GM19324 (cell line): ENCODE data around the gene SFTPB.
"Not testable (repeated sequence)": the region's sequence is repeated elsewhere in the genome, so short reads cannot be mapped to it uniquely, and the experiment has no call there.

ENCODE experiments used
- ATAC-seq: cut with Tn5 transposase; IDR thresholded peaks from one replicate; pipeline ENCODE4 v1.9.1; 2021; ENCODE audit warnings: mild to moderate bottlenecking, moderate library complexity; ENCODE audit not compliant: unreplicated experiment, low FRiP score

The SFTPB gene

DNA sequence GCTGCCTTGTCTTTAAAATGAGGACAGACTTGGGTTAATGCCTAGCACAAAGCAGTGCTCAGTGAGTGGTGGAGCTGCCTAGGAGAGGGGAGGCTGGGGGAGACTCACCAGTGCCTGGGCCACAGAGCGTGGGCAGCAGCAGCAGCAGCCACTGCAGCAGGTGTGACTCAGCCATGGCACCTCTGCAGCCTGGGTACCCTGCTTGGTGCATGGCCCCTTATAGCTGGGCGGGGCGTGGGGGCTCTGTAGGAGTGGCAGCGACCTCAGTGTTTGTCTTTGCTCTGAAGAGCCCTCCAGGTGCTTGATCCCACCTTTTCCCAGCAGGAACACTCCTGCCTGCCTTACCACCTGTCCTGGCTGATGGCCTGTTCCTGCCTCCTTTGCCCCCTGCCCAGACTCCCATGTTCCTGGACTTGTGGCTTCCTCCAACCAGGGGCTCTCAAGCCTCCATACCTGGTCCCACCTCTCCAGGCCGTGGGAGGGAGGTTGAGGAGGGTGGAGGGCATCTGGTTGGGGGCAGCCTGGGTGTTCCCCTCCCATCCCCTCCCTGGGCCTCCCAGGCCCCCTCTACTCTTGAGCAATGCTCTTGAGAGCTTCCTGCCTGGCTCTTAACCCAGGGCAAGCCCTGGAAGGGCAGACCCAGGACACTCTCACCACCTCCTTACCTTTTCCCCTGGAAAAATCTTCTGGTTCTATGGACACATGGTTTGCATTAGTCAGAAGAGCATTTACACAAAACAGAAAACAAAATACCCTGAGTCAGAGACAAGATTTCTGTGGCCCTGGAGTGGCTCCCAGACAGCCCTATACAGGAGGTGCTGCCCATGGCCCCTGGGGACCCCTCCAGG lies at the start of gene SFTPB:
Gene SFTPB (minus strand): TSS at position 191 of the 848 bp plus-strand sequence. CDS start 16 bp downstream, at position 175.
- no peak for ATAC-seq

DNA sequence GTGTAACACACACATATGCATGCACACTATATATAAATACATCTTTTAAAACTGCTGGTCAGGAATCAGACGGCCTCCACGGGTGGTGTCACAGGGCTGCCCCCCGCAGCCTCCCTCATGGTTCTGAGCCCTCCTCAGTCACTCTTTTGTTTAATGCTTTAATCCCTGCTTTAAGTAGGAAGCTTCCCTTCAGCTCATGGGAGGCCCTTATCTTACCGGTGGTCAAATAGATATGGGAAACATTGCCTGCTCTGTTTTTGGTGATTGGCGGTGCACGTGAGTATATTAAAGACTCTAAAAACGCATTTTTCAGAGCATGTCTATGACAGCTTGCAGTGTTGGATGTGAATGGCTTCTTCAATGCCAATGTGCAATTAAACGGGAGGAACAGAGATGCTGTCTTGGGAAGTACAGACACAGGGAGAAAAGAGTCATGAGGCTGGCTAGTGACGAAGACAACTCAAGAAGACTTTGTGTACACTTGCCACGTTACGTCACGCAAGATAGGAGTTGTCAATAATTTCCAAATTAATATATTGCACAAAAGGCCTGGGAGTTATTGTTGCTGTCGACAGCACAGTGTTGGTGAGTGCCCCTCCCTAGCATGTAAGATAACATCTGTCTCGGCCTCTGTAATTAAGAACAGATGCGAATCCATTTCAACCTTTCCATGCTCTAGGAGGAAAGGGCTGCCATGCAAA lies 49.5 kb upstream of the SFTPB start:
- no peak for ATAC-seq

- ATAC-seq, result no peak
Measured at GRCh38 chr2:85716346-85716914, 48.4 kb upstream of the SFTPB start.

DNA sequence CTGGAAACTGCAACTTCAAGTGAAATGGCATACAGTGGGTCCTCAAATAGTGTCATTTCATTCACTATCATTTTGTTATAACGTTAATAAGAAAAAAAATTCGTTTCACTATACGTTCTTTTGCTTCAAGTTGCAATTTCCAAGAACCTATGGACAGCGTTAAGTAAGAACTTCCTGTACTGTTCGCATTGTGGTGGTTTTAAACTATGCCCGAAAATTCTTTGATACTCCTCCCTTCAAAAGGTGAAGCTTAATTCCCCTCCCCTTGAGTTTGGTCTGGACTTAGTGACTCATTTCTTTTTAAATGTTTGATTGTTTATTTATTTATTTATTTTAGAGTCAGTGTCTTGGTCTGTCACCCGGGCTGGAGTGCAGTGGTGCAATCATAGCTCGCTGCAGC lies 46.8 kb upstream of the SFTPB start:
- ATAC-seq, result no peak

- not testable (repeated sequence) for ATAC-seq
Measured at GRCh38 chr2:85714421-85714820, 46.4 kb upstream of the SFTPB start.

- no peak for ATAC-seq
Measured at GRCh38 chr2:85713836-85714235, 45.8 kb upstream of the SFTPB start.

DNA sequence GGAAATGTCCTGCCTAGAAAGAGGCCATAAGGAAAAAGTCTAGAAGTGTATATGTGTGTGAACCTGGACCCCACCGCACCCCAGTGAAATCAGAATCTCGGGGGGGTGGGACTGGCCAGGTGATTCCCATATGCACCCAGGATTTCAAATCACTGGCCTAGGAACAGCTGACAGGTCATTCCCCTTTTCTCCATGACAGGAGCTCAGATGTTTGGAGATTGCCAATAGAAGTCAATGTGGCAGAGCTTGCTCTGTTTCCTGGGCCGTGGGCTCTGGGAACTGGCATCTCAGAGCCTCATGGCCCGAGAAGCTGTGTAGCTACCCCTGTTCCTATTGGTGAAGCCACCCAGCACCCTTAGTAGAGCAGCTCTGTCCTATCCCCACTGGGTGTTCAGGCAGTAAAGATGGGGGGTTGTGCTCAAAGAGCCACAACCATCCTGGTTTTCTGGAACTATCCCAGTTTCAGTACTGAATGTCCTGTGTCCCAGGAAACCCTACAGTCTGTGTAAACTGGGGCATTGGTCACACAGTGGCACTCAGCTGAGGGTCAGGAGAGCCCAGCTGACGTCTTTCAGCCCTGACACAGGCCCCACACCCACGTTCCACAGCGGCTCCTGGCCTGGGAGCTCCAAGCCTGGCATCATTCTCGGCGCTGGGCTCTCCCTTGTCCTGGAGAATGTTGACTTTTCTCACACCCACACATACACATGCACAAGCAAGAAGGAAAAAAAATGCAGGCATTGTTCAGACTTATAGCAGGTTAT lies 45.0 kb upstream of the SFTPB start:
- no peak for ATAC-seq

DNA sequence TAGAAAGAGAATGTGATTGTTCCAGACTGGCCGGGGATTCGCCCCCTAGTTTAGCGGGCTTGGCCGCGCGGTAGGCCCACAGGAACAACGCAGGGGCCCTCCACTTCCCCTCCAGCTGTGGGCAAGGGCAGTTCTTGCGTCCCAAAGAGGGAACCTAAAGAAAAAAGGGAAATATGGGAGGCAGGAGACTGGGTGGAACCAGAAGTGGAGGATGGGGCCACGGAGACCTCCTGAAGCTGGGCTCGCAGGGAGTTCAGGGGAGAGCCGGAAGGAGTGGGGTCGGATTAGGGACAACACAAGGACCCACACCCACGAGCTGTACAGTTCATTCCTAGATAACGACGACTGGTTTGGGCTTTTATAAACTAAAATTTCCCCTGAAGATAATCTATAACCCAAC lies 44.3 kb upstream of the SFTPB start:
- no peak for ATAC-seq

DNA sequence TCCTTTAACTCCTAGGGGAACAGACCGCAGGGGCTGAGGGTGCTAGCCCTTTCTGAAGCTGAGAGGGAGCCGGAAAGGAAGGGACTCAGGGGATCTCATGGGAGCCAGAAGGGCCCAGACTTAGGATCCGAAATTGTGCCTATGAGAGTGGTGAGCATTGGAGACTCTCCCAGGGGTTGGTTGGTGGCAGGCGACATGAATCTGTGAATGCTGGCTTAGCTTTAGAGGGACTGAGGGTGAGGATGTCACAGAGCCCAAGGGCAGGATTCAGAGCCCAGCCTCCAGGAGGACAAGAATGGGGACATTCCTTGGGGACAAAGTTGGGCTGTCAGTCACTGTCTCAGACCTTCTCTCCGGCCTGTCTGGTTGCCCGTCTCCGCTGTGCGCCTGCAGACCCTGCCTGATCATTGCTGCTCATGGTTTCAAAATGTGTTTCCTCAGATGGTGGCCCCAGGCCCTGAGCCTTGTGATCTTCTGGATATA lies 43.6 kb upstream of the SFTPB start:
- no peak for ATAC-seq

- ATAC-seq, result no peak
Measured at GRCh38 chr2:85710687-85711577, 42.9 kb upstream of the SFTPB start.

DNA sequence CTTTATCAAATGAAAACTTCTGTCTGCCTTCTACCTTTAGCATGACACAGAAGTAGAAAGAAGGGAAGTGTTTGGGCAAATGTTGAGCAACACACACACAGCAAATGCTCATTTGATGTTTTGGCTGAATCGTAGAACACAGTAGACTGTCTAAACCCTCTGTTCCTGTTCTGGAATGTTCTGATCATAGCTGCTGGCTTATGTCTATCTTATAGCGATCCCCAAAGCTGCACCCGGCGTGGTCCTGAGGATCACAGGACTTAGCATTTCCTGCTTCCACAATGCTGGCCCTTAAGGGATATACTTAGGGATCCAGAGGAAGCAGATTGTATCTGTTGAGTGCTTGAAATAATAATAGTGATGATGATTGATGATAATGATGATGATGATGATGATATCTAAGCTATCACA lies 41.4 kb upstream of the SFTPB start:
- no peak for ATAC-seq

- ATAC-seq, result no peak
Measured at GRCh38 chr2:85708641-85709040, 40.6 kb upstream of the SFTPB start.

- no peak for ATAC-seq
Measured at GRCh38 chr2:85707304-85707703, 39.3 kb upstream of the SFTPB start.

DNA sequence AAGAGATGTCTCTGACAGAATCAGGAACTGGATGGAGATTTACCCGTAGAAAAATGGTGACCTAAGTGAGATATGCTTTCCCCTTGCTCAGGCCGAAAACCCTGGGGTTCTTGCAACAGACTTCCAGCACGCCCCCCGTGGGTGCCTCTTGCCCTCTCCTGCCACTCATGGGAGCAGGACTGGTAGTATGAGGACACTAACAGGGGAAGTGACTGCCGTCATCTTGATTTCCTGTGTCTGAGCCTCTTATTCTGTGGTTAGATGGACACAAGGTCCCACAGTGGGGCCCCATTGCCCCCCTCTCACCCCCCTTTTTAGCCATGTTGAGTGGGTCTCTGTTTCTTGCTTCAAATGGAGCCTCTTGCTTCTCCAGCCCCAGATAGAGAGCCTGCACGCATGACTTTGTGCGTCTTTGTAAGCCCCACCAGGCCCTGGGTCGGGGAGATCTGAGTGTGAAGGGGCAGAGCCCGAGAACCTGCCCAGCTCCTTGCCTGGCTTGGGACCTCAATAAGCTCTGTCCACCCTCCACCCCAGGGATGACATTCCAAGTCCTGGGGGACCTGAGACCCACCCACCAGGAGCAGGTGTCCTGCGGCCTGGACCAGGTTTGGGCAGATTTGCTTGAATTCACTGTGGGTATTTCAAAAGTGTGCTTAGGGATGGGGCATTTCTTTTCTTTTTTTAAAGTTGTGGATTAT lies 38.7 kb upstream of the SFTPB start:
- ATAC-seq, result no peak

- no peak for ATAC-seq
Measured at GRCh38 chr2:85706063-85706462, 38.1 kb upstream of the SFTPB start.

GRCh38 chr2:85705680-85706039 lies 37.7 kb upstream of the SFTPB start:
- ATAC-seq, result no peak

GRCh38 chr2:85704800-85705679 lies 37.0 kb upstream of the SFTPB start:
- no peak for ATAC-seq

DNA sequence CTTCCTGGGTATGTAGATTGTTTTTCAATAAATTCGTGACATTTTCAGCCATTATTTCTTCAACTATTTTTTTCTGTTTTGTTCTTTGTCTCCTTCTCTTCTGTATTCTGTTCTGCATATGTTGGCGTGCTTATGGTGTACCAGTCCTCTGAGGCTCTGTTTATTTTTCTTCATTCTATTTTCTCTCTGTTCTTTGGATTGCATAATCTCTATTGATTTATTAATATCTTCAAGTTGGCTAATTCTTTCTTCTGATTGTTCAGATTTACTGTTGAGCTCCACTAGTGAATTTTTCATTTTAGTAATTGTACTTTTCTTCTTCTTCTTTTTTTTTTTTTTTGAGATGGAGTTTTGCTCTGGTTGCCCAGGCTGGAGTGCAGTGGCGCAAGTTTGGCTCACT lies 36.0 kb upstream of the SFTPB start:
- no peak for ATAC-seq
